SKM-1 (cell line): ENCODE results near the gene SPPL3.
"Not testable (repeated sequence)": the region's sequence is repeated elsewhere in the genome, so short reads cannot be mapped to it uniquely, and the experiment has no call there.

ENCODE experiments used
- DNase-seq: peaks from one replicate; lab custom pipeline; 2025; ENCODE audit not compliant: unreplicated experiment; lab: John Stamatoyannopoulos, UW

Gene SPPL3

GRCh38 chr12:120821878-120822277 is 82.3 kb downstream of the SPPL3 start:
- no peak for DNase-seq

- no peak for DNase-seq
These were observed 83.2 kb downstream of the SPPL3 start for GRCh38 chr12:120820884-120821510.

- DNase-seq, result no peak
These were observed 85.7 kb downstream of the SPPL3 start for GRCh38 chr12:120818416-120818815.

- no peak for DNase-seq
These were observed 86.4 kb downstream of the SPPL3 start for GRCh38 chr12:120817559-120818330.

- no peak for DNase-seq
These were observed 87.8 kb downstream of the SPPL3 start for GRCh38 chr12:120816363-120816762.

GRCh38 chr12:120814903-120815429 is 89.2 kb downstream of the SPPL3 start:
- no peak for DNase-seq

GRCh38 chr12:120814203-120814902 is 89.8 kb downstream of the SPPL3 start:
- no peak for DNase-seq

GRCh38 chr12:120813588-120814153 is 90.5 kb downstream of the SPPL3 start:
- no peak for DNase-seq

GRCh38 chr12:120810021-120810420 is 94.1 kb downstream of the SPPL3 start:
- DNase-seq, result no peak

- no peak for DNase-seq
These were observed 99.7 kb downstream of the SPPL3 start for GRCh38 chr12:120804428-120804827.

- no peak for DNase-seq
These were observed 103.0 kb downstream of the SPPL3 start for GRCh38 chr12:120801146-120801545.

GRCh38 chr12:120800665-120801064 is 103.5 kb downstream of the SPPL3 start:
- no peak for DNase-seq

GRCh38 chr12:120799243-120800045 is 104.7 kb downstream of the SPPL3 start:
- DNase-seq, result no peak

- DNase-seq, result no peak
These were observed 105.5 kb downstream of the SPPL3 start for GRCh38 chr12:120798696-120799095.

GRCh38 chr12:120797677-120798642 is 106.2 kb downstream of the SPPL3 start:
- no peak for DNase-seq

- no peak for DNase-seq
These were observed 108.5 kb downstream of the SPPL3 start for GRCh38 chr12:120795441-120796178.

- DNase-seq, result no peak
These were observed 110.8 kb downstream of the SPPL3 start for GRCh38 chr12:120793357-120793756.

GRCh38 chr12:120792456-120792855 is 111.7 kb downstream of the SPPL3 start:
- not testable (repeated sequence) for DNase-seq

GRCh38 chr12:120791669-120792176 is 112.4 kb downstream of the SPPL3 start:
- no peak for DNase-seq
